GM18502 (cell line): ENCODE results near the gene SERP1.

Source experiments
- ATAC-seq: cut with Tn5 transposase; IDR thresholded peaks from one replicate; pipeline ENCODE4 v1.9.1; 2021; ENCODE audit warnings: mild to moderate bottlenecking; ENCODE audit not compliant: unreplicated experiment, poor library complexity

The SERP1 gene

DNA sequence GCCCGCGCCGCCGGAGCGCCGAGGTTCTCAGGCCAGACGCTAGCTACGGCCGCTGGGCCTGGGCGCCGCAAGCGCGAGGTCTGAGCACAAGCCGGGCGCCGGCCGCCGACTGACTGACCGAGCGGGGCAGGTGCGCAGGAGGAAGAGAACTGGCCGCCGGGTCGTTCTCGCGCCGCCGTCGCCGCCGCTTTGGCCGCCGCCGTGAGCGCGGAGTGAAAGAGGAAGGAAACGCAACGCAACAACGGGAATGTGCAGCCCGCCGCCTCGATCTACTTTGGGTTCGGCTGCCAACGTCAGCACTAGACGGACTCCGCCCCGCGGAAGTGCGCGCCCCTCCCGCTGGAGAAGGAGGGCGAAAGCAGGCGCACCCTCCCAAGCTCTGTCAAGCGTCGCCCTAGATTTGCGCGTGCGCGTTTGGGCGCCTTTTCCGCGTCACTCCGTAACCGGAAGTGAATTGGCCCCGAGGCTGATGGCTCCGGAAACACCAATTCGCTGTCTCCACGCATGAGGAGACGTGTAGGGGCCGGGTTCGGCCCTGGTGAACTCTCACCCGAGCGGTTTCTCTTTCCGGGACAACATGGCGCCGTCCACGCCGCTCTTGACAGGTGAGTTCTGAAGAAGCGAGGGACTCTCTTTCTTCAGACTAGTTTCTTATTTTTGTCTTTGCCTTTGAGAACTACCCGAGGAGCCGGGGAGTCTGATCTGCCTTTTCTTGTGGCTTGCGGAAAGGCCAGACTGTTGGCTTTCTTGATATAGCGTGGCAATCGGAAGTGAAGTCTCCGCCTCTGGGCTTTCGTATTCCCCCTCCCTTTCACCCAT, at the start of gene SERP1, which contains the start of gene EIF2A:
Gene SERP1, minus strand, starts transcription at position 271 of the 819 bp plus-strand sequence. CDS start 361 bp downstream, outside the sequence.
Gene EIF2A, plus strand, starts transcription at position 562 of the 819 bp plus-strand sequence. Its CDS starts 16 bp downstream, at position 578.
- peak; percentile 92 for ATAC-seq

- ATAC-seq, result no peak
Measured at GRCh38 chr3:150594150-150594549, 47.9 kb upstream of the SERP1 start.

DNA sequence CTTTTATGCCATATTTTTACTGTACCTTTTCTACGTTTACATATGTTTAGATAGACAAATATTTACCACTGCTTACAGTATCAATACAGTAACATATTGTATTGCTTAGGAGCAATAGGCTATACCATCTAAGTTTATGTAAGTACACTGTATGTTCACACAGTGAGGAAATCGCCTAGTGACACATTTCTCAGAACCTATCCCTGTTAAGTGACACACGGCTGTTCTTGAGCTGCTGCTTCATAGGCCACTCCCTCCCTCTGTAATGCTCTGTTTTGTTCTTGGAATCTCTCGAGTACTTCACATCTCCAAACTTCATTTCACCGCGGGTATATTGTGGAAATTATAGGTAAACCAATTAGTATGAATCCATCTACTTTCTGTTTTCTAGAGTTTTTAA, 43.5 kb upstream of the SERP1 start:
- no peak for ATAC-seq

GRCh38 chr3:150588027-150588830, 41.9 kb upstream of the SERP1 start:
- no peak for ATAC-seq

GRCh38 chr3:150583028-150583427, 36.7 kb upstream of the SERP1 start:
- peak; percentile 70 for ATAC-seq

DNA sequence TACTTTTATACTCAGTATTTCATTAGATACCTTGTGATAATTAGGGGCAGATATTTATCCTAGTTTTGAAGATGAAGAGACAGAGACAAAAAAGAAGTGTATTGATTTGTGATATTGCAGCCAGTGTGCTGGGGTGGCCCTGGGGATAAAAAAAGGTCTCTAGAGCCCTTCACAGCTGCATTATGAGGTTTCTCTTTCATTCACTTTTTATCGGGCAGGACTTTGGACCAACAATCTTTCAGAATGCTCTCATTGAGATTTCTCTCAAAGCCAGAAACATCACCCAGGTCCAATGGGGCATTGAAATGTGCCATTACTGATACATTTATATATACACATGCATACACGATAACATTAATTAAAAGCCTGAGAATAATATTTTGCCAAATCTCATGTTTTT, 36.3 kb upstream of the SERP1 start:
- peak; percentile 69 for ATAC-seq

- no peak for ATAC-seq
Measured at GRCh38 chr3:150581174-150581573, 34.9 kb upstream of the SERP1 start.

- ATAC-seq, result no peak
Measured at GRCh38 chr3:150577855-150578254, 31.6 kb upstream of the SERP1 start.

DNA sequence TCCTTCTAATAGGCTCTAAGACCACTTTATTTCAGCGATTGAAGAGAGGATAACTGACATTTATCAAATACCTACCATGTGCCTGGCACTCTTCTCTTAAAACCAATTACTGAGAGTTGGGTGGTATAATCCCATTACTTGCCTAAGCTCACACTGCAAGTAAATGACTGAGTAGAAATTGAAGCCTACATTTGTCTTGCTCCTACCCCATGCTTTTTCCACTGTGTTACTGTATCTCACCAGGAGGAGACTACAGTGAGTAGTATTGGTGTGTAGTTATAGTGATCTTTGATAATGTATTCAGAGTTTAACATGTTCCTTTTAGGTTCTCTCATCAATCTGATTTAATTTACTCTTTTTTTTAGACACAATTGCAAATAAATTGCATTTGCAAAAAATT, 21.0 kb upstream of the SERP1 start:
- no peak for ATAC-seq

- no peak for ATAC-seq
Measured at GRCh38 chr3:150564243-150564642, 17.9 kb upstream of the SERP1 start.

DNA sequence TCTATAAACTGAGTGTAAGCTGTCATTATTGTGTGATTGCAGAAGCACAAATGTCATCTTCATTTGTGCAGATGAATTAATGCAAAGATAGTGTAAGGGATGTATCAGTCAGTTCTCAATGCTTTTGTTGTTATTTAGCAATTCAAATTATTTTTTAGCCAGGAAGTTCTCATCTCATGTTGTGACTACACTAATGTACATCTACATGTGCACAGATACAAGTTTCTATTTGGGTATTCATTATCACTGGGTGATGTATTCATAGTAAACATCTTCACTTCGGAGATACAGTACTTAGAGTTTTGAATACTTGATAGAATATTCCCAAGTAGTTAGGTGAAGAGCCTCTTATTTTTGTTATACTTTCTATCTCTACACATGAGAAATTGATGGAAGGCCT, 11.4 kb upstream of the SERP1 start:
- no peak for ATAC-seq

DNA sequence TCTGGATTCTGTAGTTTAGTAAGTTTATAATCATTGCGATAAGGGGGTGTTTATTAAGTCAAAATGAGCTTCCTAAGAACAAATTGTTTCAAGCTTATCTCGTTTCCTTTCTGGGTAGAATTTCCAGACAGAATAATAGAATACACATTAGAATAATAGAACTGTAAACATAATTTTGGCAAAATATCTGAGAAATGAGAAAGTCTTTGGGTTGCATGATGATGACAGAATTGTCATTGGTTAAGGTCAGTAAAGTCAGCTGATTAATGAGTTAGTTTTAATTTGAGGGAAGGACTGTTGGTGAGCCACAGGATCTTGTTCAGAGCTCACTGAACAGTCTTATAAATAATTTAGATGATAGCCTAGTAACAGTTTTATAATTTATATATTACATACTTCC, 10.5 kb upstream of the SERP1 start:
- ATAC-seq, result no peak

GRCh38 chr3:150555859-150556436, 9.7 kb upstream of the SERP1 start:
- ATAC-seq, result no peak

GRCh38 chr3:150547045-150547741, 897 bp upstream of the SERP1 start:
- ATAC-seq, result no peak

DNA sequence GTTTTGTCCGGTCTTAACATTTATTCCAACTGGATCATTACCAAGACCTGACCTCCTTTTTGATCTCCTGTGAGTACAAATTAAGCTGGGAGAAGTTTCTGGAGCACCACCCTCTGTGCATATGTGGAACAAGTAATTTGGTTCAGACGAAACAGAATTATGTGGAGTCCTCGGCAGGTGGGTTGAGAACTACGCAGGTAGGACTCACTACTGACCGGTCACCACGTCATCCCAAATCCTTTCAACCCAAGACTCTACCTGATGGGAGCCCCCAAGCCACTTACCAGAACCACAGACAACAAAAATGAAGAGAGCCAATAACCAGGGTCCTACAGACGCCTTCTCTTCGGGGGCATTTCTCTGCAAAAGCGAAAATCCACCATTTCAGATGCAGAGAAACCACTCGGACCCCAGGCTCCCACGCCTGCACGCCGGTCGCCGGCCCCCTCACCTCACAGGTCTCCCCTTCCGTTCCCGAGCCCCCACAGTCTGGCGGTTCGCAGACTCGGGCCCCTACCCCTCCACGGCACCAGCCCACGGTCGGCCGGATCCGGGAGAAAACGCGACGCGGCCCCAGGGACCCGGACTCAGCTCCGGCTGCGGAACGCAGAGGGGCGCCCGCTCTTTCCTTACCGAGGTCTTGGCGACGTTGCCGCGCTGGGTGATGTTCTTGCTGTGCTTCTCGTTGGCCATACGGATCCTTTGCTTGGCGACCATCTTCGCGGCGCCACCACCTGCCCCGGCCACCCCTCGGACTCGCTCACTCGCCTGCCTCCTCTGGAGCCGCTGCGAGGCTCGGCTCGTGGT, 674 bp downstream of the SERP1 start:
- peak; percentile 24 for ATAC-seq

DNA sequence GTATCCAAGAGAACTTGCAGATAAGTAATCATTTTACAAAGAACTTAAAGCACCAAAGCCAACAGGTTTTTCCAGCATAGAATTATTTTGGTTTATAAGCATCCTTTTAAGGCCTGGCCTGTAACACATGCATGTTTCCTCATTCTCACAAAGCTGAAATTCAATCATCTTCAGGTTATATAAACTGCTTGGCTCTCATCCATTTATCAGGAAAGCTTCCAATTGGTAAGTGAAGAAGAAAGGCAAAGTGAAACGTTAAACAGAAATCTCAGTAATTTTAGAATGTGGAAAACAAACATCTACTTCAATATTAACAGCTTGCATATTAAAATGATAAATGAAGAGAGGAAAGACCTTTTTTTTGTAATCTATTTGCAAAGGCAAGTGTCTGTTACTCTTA, 1.6 kb downstream of the SERP1 start:
- no peak for ATAC-seq

DNA sequence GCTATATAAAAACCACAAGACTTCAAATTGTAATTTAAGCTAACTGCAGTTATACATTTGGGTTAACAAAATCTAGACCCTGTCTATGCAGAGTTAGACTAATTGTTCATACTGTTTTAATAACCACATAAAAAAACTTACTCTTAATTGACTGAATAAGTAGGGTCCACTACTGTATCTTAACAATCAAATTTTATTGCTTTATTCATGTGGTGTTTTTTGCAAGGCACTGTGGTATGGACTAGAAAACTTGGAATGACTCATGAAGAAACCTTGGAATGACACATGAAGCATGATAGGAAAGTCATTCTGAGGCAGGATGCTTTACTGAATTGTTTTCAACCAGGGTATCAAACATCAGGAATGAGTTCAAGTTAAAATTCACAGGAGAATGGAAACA, 2.3 kb downstream of the SERP1 start:
- ATAC-seq, result no peak

GRCh38 chr3:150543531-150543930, 2.8 kb downstream of the SERP1 start:
- ATAC-seq, result no peak

- ATAC-seq, result no peak
Measured at GRCh38 chr3:150543128-150543527, 3.2 kb downstream of the SERP1 start.

DNA sequence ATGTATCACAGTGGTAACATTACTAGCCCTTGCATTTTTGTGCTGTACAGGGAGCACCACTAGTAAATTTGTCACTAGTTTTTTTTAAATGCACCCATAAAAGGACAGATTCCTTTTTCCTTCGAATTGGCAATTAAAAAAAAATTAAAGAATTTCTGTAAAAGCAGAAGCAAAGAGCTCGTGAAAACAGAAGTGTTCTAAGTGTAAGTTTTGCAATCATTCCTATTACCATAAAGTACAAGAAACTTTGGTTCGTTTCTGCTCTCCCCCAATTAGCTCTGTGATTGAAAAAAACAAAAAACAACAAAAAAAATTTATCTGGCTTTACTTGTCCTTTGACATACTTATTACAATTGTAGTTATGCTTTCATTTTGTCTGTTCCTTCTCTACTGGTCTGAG, 5.3 kb downstream of the SERP1 start:
- no peak for ATAC-seq
